GM10248 (cell line): ENCODE results near the gene ACTR5.

Experiments used
- CTCF ChIA-PET: fragments of 300-600 bp; sonication (Branson Sonifier 250); formaldehyde crosslinking; extraction: SDS; loops from one replicate; lab custom pipeline; 2021; ENCODE audit warnings: antibody characterized with exemption; lab: Yijun Ruan, JAX
- POLR2A ChIA-PET: fragments of 350-650 bp; sonication (Branson Sonifier 250); formaldehyde crosslinking; extraction: SDS; loops from one replicate; lab custom pipeline; 2020; ENCODE audit warnings: antibody characterized with exemption; lab: Yijun Ruan, JAX
- DNase-seq: peaks from one replicate; pipeline ENCODE4 v3.0.0; 2012; ENCODE audit errors: extremely low spot score
- CTCF ChIP-seq: IDR thresholded peaks from 2 replicates; pipeline ENCODE4 v1.5.1; 2012; ENCODE audit warnings: mild to moderate bottlenecking, low read depth; ENCODE audit errors: extremely low read depth, missing control alignments, control extremely low read depth

The ACTR5 gene

GRCh38 chr20:38818113-38819065, 70.1 kb downstream of the ACTR5 start:
- DNase-seq = no peak
- ChIA-PET CTCF (interaction anchor here (0.8 to 1.7 kb wide), 7 partner anchors 9 to 108 kb away, joined by 3 to 5 read pairs (median 3); partner anchors contain the start of gene FAM83D), POLR2A (interaction anchor here (0.6 to 0.7 kb wide), 3 partner anchors 8 to 85 kb away, joined by 3 to 5 read pairs (median 4); no protein-coding TSS in a partner anchor)
- TF ChIP-seq CTCF = no peak
